Smooth muscle cell (in vitro differentiated cells): Measurements from ENCODE around the gene PDE4D. TPM values are rescaled to one million over a fixed set of nuclear protein-coding genes. Genes with fewer than 3 reads are reported as not detected.

Source experiments
- DNase-seq: peaks from one replicate; lab custom pipeline; 2025; ENCODE audit not compliant: unreplicated experiment; lab: John Stamatoyannopoulos, UW
- H2AFZ ChIP-seq: fragments of 200-600 bp; sonication (generic); 2 replicates; pipeline ENCODE4 v1.6.0; 2016; ENCODE audit warnings: antibody characterized with exemption, low read depth, mild to moderate bottlenecking
- H3F3A ChIP-seq: fragments of 200-600 bp; sonication (generic); 2 replicates; pipeline ENCODE4 v1.6.0; 2017; ENCODE audit warnings: antibody characterized with exemption, low read depth
- H3K27ac ChIP-seq: fragments of 200-600 bp; sonication (generic); 2 replicates; pipeline ENCODE4 v1.5.1; 2016; ENCODE audit warnings: low read depth, mild to moderate bottlenecking
- H3K27me3 ChIP-seq: fragments of 200-600 bp; sonication (generic); 2 replicates; pipeline ENCODE4 v1.6.1; 2016; ENCODE audit warnings: low read depth, mild to moderate bottlenecking
- H3K36me3 ChIP-seq: fragments of 200-600 bp; sonication (generic); 2 replicates; pipeline ENCODE4 v1.5.1; 2016; ENCODE audit warnings: low read depth
- H3K4me1 ChIP-seq: fragments of 200-600 bp; sonication (generic); 2 replicates; pipeline ENCODE4 v1.5.1; 2016; ENCODE audit warnings: low read depth
- H3K4me2 ChIP-seq: fragments of 200-600 bp; sonication (generic); 2 replicates; pipeline ENCODE4 v1.6.0; 2016; ENCODE audit warnings: mild to moderate bottlenecking
- H3K4me3 ChIP-seq: fragments of 200-600 bp; sonication (generic); 2 replicates; pipeline ENCODE4 v1.5.1; 2016; ENCODE audit warnings: mild to moderate bottlenecking
- H3K79me2 ChIP-seq: fragments of 200-600 bp; sonication (generic); 2 replicates; pipeline ENCODE4 v1.6.0; 2016; ENCODE audit warnings: low read depth, mild to moderate bottlenecking
- H3K9ac ChIP-seq: fragments of 200-600 bp; sonication (generic); 2 replicates; pipeline ENCODE4 v1.6.0; 2016; ENCODE audit warnings: low read depth
- H3K9me3 ChIP-seq: fragments of 200-600 bp; sonication (generic); replicated peaks from 2 replicates; pipeline ENCODE4 v1.5.1; 2016; ENCODE audit warnings: low read depth
- H4K20me1 ChIP-seq: fragments of 200-600 bp; sonication (generic); 2 replicates; pipeline ENCODE4 v1.6.0; 2016; ENCODE audit warnings: low read depth
- WGBS: methylation state at CpG from one replicate; pipeline ENCODE4 v1.1.7; 2016; ENCODE audit warnings: low lambda C conversion rate; 5-methylcytosine and 5-hydroxymethylcytosine counted together
- polyA plus RNA-seq: library from polyadenylated mRNA; unstranded; fragments of >200 nt; fragmentation: Nextera tagmentation; extraction: Ambion mirVana; gene quantifications from 2 replicates; pipeline ENCODE4 v1.2.1, GENCODE V29; 2016
- total RNA-seq: library from RNA; depleted of rRNA; stranded (reverse); fragments of >200 nt; gene quantifications from 2 replicates; pipeline ENCODE4 v1.2.3, GENCODE V29; 2014
- TF ChIP-seq, protein P1 (sequence below): fragments of 200-600 bp; sonication (generic); IDR thresholded peaks from 2 replicates; pipeline ENCODE4 v1.5.1; 2017; ENCODE audit warnings: borderline replicate concordance, mild to moderate bottlenecking, antibody characterized with exemption; ENCODE audit not compliant: insufficient read depth, poor library complexity, severe bottlenecking

The PDE4D gene
- total and polyA plus RNA-seq, 2 experiments from 2014 or later = 16.4 to 61.0 TPM

DNA sequence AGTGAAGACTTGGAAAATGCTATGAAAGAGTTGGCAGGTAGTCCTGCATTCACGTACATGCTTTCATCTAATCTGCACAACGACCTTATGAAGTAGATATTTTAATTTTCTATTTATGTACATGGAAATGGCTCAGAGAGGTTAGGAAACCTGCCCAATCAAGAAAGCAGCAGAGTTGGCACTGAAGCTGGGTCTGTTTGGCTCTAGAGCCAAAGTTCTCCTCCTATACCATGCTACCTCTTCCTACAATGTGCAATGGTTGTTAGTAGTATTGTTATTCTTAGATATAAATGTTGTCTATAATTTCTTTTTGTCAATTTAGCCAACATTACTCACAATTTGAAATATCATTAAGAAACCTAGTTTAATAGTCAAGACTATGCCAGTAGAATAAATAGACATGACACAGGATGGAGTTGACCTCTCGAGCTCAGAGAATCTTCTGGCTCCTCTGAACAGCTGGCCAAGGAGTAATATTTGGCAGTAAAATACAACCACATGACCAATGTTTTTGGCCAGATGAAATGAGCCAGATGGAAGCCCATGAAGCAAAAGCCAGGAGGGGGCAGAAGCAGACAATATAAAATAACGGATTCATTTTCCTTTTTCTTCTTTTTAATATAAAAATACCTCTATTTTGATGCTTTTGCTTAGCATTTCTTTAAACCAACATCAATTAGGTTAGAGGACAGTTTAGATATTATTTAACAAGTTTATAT lies 542.3 kb downstream of the PDE4D start:
- Histone ChIP-seq H3K4me3 (no peak overlapping the region), H3K4me2 (no peak overlapping the region), H3K36me3 (no peaks in the 10 kb centered on the region), H4K20me1 (peaks cover 4% of the 10 kb centered on the region), H3K79me2 (no peaks in the 10 kb centered on the region), H3K9me3 (no peaks in the 10 kb centered on the region), H3F3A (no peaks in the 10 kb centered on the region), H3K4me1 (peaks cover 1% of the 10 kb centered on the region), H3K27ac (no peak overlapping the region), H3K9ac (no peak overlapping the region), H2AFZ (no peak overlapping the region), H3K27me3 (no peaks in the 10 kb centered on the region)
- TF ChIP-seq, protein P1, sequence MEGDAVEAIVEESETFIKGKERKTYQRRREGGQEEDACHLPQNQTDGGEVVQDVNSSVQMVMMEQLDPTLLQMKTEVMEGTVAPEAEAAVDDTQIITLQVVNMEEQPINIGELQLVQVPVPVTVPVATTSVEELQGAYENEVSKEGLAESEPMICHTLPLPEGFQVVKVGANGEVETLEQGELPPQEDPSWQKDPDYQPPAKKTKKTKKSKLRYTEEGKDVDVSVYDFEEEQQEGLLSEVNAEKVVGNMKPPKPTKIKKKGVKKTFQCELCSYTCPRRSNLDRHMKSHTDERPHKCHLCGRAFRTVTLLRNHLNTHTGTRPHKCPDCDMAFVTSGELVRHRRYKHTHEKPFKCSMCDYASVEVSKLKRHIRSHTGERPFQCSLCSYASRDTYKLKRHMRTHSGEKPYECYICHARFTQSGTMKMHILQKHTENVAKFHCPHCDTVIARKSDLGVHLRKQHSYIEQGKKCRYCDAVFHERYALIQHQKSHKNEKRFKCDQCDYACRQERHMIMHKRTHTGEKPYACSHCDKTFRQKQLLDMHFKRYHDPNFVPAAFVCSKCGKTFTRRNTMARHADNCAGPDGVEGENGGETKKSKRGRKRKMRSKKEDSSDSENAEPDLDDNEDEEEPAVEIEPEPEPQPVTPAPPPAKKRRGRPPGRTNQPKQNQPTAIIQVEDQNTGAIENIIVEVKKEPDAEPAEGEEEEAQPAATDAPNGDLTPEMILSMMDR = no peak
- WGBS = 65% methylated on average over 4 of the region's 4 CpGs
- DNase-seq = no peak

DNA sequence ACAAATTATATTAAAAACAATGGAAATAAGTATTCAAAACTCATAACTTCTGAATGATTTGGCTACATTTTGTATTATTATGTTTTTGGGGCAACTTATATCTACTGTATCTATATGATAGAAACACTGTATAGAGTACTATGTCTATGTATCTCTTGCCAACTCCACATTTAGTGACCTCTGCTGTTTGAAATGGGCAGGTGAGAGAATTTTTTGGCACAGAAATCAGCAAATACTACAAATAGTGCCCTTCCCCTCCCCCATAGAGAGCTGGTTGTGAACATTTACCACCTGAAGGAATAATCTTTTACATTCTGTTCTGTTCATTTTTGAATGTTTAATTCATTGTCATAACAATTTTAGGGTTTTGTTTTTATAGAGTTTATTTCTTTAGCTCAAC lies 545.3 kb downstream of the PDE4D start:
- no peak overlapping the region for H3K4me3 ChIP-seq
- no peaks in the 10 kb centered on the region for H3F3A ChIP-seq
- H3K4me1 ChIP-seq = no peaks in the 10 kb centered on the region
- H3K9me3 ChIP-seq = no peaks in the 10 kb centered on the region
- no peak overlapping the region for H3K4me2 ChIP-seq
- no peaks in the 10 kb centered on the region for H3K79me2 ChIP-seq
- no peaks in the 10 kb centered on the region for H3K27me3 ChIP-seq
- H4K20me1 ChIP-seq = peaks cover 4% of the 10 kb centered on the region
- no peaks in the 10 kb centered on the region for H3K36me3 ChIP-seq
- no peak for DNase-seq
- no peak overlapping the region for H3K27ac ChIP-seq
- H3K9ac ChIP-seq = no peak overlapping the region
- TF ChIP-seq, protein P1 = no peak
- no peak overlapping the region for H2AFZ ChIP-seq

DNA sequence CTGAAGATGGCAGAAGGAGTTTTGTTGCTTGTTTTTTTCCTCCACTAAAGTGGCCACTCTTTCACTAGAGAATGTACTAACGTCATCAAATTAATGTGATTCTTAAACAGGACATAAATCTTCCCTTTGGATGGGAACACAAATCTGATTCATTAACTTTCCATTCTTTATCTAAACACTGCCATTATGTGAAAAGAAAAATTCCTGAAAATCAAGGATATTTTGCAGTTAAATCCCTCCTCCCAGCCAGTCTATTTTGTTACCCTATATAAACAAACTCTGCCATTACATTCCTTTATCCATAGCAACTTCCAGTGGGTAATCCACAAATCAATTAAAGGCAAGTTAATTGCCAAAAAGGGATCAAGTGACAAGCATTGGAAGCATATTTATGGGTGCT lies 546.5 kb downstream of the PDE4D start:
- Histone ChIP-seq H3K36me3 (no peaks in the 10 kb centered on the region), H3K4me1 (no peaks in the 10 kb centered on the region), H3K9ac (no peak overlapping the region), H3K4me3 (no peak overlapping the region), H3K4me2 (no peak overlapping the region), H3K27me3 (no peaks in the 10 kb centered on the region), H2AFZ (no peak overlapping the region), H3K9me3 (no peaks in the 10 kb centered on the region), H4K20me1 (peaks cover 4% of the 10 kb centered on the region), H3F3A (no peaks in the 10 kb centered on the region), H3K79me2 (no peaks in the 10 kb centered on the region), H3K27ac (no peak overlapping the region)
- TF ChIP-seq, protein P1 = no peak
- DNase-seq = no peak
- 83% methylated on average over 1 of the region's 1 CpG for WGBS

DNA sequence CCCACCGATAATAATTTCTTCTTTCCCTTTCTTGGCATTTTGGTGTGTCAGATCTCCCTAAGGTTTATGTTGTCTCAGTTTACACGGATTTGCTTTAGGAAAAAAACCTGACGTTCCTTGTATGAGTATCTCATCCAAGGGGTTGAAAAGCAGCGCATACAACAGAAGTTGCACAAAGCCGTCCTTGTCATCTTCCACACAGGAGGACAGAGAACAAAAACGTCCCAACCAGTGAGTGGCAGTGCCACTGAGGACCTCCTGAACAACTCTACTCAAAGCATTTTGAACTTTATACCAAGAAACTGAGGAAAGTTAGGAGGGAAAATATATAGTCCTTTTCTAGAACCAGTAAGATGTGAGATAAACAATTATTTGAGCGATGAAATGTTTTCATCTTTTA lies 547.0 kb downstream of the PDE4D start:
- no peak for DNase-seq
- Histone ChIP-seq H3K36me3 (no peaks in the 10 kb centered on the region), H3K4me2 (no peak overlapping the region), H4K20me1 (peaks cover 4% of the 10 kb centered on the region), H3K27ac (no peak overlapping the region), H3K4me3 (no peak overlapping the region), H3K27me3 (no peaks in the 10 kb centered on the region), H3K9me3 (no peaks in the 10 kb centered on the region), H2AFZ (no peak overlapping the region), H3K4me1 (no peaks in the 10 kb centered on the region), H3K9ac (no peak overlapping the region), H3F3A (no peaks in the 10 kb centered on the region), H3K79me2 (no peaks in the 10 kb centered on the region)
- 89% methylated on average over 7 of the region's 7 CpGs for WGBS
- TF ChIP-seq, protein P1 = no peak
